T47D (cell line): ENCODE measurements around the gene USP9X.

Experiments used
- DNase-seq, 2 experiments: peaks; one replicate each; pipeline versions ENCODE4 v3.0.0 to v3.0.0-alpha.2; 2011 to 2012; ENCODE audit warnings: low read depth in 1 of 2, low spot score in 1 of 2
- JUND ChIP-seq: IDR thresholded peaks from 2 replicates; pipeline ENCODE4 v1.6.1; 2012; ENCODE audit warnings: low read depth
- in situ Hi-C: cut with HindIII; loops from 2 replicates; pipeline ENCODE4 v1.10.0; 2016; ENCODE audit warnings: low sequenced_read_pairs, low pct_unique_long_range_greater_than_20kb

Gene USP9X

GRCh38 chrX:41064018-41064417, 21.2 kb upstream of the USP9X start:
- in situ Hi-C loops, result no loop called here
- TF ChIP-seq JUND, result no peak
- no peak for DNase-seq

GRCh38 chrX:41066391-41066790, 18.9 kb upstream of the USP9X start:
- DNase-seq, result no peak
- in situ Hi-C loops, result no loop called here
- no peak for TF ChIP-seq JUND

GRCh38 chrX:41066969-41067368, 18.3 kb upstream of the USP9X start:
- no peak for TF ChIP-seq JUND
- in situ Hi-C loops, result no loop called here
- no peak for DNase-seq

- no peak for TF ChIP-seq JUND
Observed at GRCh38 chrX:41067721-41068120, 17.5 kb upstream of the USP9X start.

GRCh38 chrX:41076742-41077141, 8.5 kb upstream of the USP9X start:
- in situ Hi-C loops, result no loop called here

More at GRCh38 chrX:41067721-41068120, 17.5 kb upstream of the USP9X start:
- in situ Hi-C loops, result no loop called here
- DNase-seq, result no peak

GRCh38 chrX:41081821-41082220, 3.4 kb upstream of the USP9X start:
- DNase-seq, result no peak
- in situ Hi-C loops, result no loop called here
- no peak for TF ChIP-seq JUND

More at GRCh38 chrX:41076742-41077141, 8.5 kb upstream of the USP9X start:
- no peak for TF ChIP-seq JUND
- DNase-seq, result no peak

GRCh38 chrX:41082783-41083182, 2.5 kb upstream of the USP9X start:
- DNase-seq, result no peak
- no peak for TF ChIP-seq JUND
- in situ Hi-C loops, result no loop called here

GRCh38 chrX:41084044-41084892, 977 bp upstream of the USP9X start:
- peak; percentile 42 to 97 for DNase-seq
- in situ Hi-C loops, result no loop called here
- no peak; the same call in 1 of the 2 replicates for TF ChIP-seq JUND

GRCh38 chrX:41085512-41085877, 250 bp downstream of the USP9X start:
- no peak for TF ChIP-seq JUND
- in situ Hi-C loops, result no loop called here
- DNase-seq, result peak; percentile 16 to 70

GRCh38 chrX:41085878-41086626, 807 bp downstream of the USP9X start:
- TF ChIP-seq JUND, result no peak
- in situ Hi-C loops, result no loop called here

GRCh38 chrX:41086627-41086932, 1.3 kb downstream of the USP9X start:
- in situ Hi-C loops, result no loop called here
- TF ChIP-seq JUND, result no peak
- no peak for DNase-seq

More at GRCh38 chrX:41085878-41086626, 807 bp downstream of the USP9X start:
- DNase-seq, result peak; percentile 21 to 64

- TF ChIP-seq JUND, result no peak
- no peak for DNase-seq
- in situ Hi-C loops, result no loop called here
Observed at GRCh38 chrX:41087201-41087600, 2.0 kb downstream of the USP9X start.

- TF ChIP-seq JUND, result no peak
- DNase-seq, result peak in 1 of 2 experiments; percentile 29
- in situ Hi-C loops, result no loop called here
Observed at GRCh38 chrX:41090568-41091238, 5.5 kb downstream of the USP9X start.
